Stimulated activated CD4-positive, alpha-beta T cell treated with anti-CD3 and anti-CD28 coated beads, TNF-alpha, amount 100 ng/mL, for 1 hour (primary cell): Measurements from ENCODE around the gene GCC1.

Experiments
- DNase-seq, 3 donors: peaks; one replicate each; pipeline ENCODE4 v3.0.0-alpha.2; 2020; ENCODE audit warnings: low read depth in 3 of 3, low spot score in 1 of 3

GCC1 gene, protein sequence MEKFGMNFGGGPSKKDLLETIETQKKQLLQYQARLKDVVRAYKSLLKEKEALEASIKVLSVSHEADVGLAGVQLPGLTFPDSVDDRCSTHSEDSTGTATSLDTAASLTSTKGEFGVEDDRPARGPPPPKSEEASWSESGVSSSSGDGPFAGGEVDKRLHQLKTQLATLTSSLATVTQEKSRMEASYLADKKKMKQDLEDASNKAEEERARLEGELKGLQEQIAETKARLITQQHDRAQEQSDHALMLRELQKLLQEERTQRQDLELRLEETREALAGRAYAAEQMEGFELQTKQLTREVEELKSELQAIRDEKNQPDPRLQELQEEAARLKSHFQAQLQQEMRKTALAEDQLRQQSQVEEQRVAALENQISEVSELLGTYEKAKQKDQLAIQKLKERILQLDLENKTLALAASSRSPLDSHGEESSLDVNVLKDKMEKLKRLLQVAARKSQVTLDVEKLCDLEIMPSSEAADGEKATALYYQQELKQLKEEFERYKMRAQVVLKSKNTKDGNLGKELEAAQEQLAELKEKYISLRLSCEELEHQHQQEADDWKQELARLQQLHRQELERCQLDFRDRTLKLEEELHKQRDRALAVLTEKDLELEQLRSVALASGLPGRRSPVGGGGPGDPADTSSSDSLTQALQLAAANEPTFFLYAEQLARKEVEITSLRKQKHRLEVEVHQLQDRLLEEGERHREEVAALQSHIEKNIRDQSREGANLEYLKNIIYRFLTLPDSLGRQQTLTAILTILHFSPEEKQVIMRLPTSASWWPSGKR

DNA sequence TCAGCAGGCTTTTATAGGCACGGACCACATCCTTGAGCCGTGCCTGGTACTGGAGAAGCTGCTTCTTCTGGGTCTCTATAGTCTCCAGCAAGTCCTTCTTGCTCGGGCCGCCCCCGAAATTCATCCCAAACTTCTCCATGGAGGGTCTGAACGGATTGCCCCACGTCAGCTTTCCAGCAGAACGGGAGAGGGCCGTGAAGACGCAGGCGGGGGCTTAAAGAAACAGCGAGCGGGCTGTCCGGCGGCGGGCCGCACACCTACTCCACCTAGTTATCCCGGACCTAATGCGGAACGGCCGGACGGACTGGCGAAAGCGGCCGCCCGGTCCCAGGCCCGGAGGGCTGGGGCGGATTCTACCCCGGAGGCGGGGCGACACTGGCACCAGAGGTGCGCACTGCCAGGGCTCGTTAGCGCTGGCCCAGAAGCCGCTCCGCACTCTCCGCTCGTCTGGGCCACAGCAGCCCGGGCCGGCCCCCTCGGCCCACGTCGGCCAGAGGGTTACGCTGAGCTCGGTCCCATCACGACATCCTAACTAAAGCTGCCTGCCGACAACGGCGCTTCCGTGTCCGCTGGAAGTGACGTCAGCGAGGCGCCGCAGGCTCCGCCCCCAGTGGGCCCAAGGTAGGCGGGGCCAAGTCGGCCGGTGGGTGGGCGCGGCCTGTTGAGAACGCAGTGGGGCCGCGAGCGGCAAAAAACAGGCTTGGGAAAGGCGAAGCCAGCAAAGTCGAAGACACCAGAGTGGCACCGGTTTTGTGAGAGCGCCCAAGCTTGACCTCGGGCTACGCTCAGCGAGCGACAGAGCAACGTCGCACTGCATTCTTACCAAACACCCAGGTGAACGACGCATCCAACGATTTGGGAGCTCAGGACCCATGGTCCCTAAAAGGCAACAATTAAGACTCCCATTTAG, at the start of gene GCC1:
Gene GCC1, minus strand, starts transcription at position 553 of the 910 bp plus-strand sequence. Its CDS starts 414 bp downstream, at position 139.
- peak; percentile 74 to 95 (median 89) for DNase-seq

DNA sequence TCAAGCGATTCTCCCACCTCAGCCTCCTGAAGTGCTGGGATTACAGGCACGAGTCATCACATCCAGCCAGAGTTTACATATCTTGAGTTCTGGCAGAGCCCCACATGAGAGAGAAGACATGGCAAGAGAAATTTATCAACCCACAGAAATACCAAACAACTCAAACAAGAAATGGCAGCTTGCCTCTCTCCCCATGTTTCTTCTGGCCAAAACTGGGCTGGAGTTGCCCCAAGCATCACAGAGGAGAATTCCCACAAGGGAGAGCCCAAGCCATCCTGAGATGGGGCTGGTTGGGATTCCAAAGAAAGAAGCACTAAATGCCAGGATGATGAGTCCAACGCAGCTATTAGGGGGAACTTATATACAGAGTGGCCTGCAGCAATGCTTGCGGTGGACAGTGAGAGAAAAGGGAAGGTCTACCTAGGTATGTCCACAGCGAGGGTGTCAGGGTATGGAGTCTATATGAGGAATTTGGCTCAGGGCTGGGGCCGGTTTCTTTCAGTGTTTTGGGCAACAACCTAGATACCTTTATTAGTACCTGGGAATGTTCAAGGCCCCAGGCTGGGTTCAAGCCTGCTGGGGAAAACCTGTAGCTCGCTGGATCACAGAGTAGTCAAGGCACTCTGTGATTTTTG, 47.0 kb upstream of the GCC1 start:
- no peak for DNase-seq

DNA sequence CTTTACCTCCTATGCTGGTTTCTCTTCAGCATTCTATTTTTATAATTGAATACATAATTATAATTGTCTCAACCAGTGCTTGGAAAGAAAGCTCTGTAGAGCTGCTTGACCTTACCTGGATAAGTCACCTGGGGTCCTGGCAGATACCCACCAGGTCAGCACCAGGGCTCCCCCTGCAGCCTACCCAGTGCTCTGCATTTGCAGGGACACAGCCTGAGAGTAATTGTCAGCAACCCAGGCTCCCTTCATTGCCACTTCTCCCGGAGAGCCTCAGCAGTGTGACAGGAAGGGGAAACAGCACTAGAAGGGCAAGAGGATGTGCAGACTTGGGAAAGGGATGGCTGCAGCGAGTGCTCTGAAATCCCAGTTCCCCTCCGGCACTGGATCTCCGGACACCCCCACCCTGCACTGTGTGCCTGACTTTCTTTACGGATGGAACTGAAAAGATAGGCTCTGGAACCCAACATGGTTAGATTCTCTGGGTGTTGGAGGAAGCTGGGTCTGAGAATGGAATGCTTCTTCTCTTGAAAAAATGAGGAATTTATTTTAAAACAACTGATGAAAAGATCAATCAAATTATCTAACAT, 44.0 kb upstream of the GCC1 start:
- no peak for DNase-seq

DNA sequence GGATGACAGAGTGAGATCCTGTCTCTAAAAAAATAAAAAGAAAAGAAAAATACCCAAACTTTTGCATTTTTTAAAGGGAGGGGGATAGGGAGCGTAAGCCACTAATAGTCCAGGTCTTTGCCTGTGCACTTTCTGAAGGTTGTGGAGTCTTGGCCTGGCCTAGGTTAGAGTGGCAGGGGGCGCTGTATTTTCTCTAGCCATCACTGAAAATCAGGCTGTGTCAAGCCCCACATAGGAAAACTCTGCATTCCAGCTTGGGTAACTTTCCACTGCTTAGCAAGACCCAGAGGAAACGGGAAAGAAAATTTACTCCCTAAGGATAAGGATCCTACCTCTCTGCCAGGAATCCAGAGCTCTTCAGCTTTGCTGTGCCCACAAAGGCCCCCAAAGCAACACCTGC, 43.0 kb upstream of the GCC1 start:
- no peak for DNase-seq

DNA sequence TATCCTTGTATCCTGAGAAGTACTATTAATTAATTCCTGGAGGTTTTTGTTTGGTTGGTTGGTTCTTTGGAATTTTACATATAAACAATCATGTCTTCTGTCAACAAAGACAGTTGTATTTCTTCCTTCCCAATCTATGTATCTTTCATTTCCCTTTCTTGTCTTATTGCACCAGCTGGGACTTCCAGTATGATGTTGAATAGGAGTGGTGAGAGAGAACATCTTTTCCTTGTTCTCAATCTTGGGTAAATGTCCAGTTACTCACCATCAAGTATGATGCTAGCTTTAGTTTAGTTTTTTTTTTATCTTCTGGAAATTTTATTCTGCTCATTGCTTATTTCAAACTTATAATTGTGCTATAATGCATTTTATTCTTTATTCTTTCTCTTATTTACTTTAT, 39.9 kb upstream of the GCC1 start:
- no peak for DNase-seq

DNA sequence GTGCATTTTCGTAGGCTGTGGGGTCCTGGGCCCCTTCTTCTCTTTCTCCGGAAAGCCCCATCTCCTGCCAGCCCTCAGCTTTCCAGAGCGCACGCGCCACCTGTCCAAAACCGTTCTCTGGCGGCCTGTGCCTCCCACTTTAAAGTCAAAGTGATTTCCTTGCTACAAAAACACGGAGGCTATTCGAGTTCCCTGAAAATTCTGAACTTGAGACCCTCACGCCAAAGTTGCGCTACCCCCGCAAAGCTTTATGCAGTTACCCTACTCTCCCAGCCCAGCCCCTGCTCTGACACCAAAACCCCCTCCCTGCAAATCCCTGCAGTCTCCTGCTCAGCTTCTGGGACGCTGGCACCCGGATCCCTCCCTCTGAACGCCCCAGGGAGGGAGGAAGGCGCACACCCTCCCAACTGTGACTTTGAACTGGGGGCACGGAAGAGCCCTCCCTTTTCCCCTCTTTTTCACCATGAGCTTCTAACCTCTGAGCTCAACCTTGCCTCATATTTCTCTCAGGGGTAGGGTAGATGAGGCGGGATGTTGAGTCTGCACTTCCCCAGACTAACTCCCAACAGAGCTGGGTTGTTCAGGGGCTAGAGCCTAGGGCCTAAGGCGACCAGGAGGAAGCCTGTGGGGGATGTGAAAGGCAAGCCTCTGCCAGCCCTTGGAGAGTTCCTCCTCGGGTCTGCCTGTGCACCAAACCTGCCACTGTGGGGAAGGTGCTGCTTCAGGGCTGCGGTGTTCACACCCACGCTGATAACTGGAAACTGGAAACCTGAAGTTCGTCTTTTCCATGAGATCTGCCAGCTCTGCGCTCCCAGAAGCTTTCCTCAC, 35.2 kb upstream of the GCC1 start:
- DNase-seq: no peak

DNA sequence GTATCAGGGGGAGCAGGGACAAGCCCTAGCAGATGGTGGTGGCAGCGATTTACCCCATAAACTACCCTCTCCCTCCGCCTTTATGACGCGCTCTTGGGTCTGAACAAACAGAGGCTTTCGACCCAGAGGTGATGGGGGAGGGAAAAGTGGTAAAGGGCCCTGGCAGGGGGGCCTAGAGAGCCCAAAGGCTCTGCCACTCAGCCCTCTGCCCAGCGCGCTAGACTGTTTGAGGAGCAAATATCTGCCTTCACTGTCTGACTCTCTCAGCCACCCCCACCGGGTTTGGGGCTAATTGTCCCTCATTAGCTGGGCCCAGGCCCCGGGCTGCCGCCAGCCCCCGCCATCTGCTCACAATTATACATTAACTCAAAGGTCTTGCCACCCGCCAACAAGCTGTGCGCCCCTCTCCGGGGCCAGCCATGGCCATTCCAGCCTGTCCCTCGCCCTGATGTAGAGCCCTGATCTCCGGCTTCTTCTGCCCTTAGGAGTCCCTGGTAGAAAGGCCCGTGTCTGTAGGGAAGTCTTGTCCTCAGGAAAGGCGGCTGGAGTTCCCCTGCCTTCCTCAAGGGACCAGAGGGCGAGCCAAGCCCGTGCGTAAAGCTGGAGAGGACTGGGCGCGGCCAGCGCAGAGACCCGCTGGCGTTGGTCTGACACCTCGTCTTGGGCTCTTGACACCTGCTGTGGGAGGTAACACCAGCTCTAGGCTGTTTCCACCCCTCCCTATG, 34.4 kb upstream of the GCC1 start:
- no peak for DNase-seq

DNA sequence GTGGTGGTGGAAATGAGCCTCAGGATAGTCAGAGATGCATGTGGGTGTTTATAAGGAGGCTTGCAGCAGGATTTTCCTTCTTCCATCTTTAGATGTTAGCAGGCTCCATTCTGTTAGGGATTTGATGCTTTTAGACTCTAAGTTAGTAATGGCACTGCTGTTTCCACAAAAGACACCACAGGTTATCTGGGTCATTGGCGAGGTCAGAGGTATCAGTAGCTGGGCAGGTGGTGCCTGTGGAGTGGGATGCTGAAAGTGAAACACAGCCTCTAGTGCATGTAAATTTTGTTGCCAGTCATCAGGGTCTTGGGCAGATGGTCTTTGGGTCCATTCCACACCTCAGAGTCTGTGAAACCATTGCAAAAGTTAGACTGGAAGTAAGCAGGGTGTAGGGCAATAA, 33.4 kb upstream of the GCC1 start:
- DNase-seq: no peak

DNA sequence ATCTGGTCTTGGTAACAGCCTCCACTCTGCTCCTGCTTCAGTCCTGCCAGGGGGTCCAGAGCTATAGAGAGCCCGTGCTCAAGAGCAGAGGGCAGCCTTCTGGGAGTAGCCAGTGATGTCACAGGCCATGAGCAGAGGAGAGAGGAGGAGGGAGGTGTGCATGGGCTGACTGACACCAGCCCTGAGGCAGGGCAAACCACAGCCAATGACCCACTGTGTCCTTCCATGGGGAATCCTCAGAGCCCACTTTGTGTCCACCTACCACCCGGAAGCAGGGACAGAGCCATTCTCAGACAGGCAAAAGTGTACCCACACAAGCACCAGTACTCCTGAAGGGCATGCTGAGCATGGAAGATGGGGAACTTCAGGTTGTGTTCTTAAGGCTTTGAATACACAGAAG, 32.6 kb upstream of the GCC1 start, which contains the start of gene PAX4:
Gene PAX4, minus strand, starts transcription at position 101 of the 400 bp plus-strand sequence. CDS start 2,214 bp downstream, outside the sequence.
- no peak for DNase-seq

DNA sequence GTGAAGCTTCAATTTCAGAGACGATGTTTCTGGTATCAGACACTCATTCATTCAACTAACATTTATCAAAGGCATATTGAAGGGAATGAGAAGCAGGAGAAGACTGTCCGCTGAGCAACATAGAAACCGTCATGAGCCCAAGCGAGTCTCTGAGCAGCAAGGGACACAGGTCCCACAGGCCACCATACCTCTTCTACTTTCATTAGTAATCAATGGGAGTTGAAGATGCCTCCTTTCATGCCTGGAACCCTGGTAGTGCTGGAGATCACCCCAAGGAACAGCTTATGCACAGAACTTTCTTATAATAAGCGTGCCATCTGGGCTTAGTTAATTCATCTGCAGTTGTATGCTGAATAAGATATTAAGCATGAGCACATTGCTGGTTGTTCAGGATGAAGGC, 31.3 kb upstream of the GCC1 start:
- DNase-seq: no peak

DNA sequence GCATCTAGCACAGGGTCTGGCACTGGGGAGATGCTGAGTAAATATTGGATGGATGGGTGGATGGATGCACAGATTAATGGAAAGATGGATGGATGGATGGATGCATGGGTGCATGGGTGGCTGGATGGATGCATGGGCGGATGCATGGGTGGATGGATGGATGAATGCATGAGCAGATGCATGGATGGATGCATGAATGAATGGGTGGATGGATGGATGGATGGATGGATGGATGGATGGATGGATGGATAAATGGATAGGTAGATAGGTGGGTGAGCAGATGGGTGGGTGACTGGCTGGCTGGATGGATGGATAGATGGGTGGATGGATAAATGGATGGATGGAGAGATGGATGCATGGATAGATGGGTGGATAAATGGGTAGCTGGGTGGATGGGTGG, 26.9 kb upstream of the GCC1 start:
- DNase-seq: no peak

DNA sequence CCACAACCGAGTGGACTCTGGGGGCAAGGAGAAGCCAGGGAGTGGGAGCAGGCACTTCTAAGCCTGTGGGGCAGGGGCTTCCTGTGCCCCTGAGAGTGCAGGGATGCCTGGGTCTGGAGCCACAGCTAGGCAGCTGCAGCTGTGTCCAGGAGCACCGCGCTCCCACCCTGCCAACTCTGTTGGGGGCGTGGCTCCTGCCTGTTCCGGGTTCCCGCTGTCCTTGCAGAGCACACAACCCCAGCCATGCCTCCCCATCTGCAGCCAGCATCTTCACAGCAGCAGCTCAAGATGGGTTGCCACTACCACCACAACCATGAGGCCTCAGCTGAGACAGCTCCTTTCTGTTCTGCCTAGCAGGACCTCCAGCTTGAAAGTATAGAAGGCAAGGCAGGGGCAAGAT, 23.9 kb upstream of the GCC1 start:
- no peak for DNase-seq

DNA sequence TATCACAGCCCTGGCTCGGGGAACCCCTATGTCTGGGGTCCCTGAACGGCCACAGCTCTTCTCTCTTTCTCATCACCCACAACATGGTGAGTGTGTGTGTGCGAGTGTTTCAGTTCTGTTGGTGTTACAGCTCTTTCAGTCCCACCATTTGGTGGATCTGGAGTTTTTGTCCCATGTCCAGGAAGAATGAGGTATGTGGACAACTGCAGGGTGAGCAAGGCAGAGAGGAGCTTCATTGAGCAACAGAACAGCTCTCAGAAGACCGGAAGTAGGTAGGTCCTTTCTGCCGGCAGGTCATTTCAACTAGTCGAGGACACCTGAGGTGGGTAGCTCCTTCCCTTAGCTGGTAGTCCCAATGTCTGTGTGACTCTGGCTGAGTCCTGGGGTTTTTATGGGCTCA, 23.1 kb upstream of the GCC1 start:
- DNase-seq: no peak

DNA sequence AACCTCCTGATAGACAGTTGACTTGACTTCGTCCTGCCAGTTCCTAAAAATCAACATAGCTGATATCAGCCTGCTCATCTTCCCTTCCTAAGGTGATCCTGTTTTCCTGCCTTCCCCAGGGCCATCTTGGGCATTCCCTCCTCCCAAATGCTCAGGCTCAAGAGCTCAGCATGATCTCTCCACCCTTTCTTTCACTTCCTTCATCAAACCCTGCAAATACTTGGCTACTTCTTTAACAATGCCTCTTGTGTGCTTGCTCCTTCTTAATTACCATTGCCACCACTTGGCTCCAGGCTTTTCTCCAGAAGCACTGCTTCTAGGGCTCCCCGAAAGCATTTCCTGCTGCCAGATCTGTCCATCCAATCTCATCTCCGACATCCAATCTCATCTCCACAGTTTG, 15.5 kb upstream of the GCC1 start:
- no peak for DNase-seq

DNA sequence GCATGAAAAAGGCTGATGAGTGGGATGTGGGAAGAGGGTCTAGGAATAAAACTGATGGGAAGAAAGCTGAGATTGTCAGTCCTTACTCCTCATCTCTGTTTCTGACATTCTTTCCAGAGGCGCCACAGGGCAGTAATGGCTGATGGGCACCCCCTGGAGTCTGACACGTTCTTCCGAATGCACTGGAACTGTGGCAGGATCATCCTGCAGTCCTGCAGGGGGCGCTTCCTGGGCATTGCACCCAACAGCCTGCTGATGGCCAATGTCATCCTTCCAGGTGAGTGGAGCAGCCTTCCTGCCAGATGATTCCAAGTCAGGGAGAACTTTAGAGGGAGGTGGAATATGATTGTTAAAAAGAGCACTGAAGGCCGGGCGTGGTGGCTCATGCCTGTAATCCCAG, 12.9 kb upstream of the GCC1 start:
- no peak for DNase-seq

DNA sequence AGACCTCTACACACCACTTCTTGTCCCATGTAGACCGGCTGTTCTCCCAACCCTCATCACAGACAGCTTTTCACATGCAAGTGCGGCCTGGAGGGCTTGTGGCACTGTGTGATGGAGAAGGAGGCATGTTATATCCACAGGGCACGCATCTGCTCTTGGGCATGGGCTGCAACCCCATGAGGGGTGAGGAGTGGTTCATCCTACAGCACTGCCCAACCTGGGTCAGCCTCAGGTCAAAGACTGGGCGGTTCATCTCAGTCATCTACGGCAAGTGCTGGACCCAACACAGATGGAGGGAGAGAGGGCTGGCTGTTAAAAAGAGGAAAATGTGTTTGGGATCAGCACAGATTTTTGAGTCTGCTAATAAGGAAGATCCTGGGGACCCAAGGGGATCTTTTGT, 10.3 kb upstream of the GCC1 start:
- no peak for DNase-seq

DNA sequence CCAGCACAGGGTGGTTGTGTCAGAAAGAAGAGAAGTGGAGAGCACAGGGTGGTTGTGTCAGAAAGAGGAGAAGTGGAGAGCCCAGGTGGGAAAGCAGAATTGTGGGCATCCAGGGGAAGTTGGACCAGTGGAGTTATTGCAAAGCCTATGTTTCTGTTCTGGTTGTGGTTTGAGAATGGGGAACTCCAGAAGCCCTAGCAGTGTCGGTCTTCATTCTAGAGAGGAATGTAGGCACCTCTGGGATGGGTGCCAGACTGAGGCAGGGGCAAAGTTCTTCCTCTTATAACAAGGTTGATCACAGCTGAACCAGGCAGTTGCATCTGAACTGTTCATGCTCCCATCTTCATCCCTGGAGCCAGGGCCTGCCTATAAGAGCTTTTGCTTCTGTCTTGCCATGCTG, 9.1 kb upstream of the GCC1 start:
- no peak for DNase-seq

DNA sequence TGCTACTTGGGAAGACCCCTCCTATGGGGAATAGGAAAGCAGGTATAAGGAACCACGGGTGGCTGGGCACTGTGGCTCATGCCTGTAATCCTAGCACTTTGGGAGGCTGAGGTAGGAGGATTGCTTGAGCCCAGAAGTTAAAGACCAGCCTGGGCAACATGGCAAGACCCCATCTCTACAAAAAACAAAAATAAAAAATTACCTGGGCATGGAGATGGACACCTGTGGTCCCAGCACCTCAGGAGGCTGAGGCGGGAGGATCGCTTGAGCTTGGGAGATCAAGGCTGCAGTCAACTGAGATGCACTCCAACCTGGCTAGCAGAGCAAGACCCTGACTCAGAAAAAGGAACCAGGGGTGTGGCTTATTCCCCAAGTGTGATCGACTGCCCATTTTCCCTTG, 7.2 kb upstream of the GCC1 start:
- DNase-seq: no peak

DNA sequence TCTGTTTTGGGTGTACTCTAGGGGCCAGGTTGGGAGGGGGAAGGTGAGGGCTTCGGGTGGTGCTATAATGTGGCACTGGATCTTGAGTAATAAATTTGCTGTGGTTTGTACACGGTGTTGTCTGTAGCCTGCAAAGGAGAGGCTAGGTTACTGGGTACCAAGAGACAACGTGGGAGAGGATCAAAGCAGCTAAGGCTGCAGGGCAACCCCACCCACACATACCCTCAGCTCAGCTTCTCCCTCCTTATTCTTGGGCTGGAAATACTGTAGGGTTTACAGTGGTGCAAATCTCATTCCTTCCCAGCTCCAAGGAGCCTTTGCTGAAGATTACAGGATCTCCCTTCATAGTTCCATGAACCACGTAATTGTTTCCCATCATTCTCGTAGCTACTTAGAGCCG, 6.2 kb upstream of the GCC1 start:
- no peak for DNase-seq
